Adrenal gland (tissue), 12 donors: ENCODE measurements around the gene CPXM2. TPM values are rescaled to one million over a fixed set of nuclear protein-coding genes. Genes with fewer than 3 reads are reported as not detected.

Experiments used
- DNase-seq, 7 donors: peaks; one replicate each; pipeline ENCODE4 v3.0.0-alpha.2; 2019 to 2020
- H3K27ac ChIP-seq, 5 donors: fragments of 200-600 bp; sonication (generic) in 4 of 5; 1 replicate in 3 of 5; 2 replicates in 2 of 5; pipeline versions ENCODE4 v1.5.1 to v1.8.0; 2016 to 2020; ENCODE audit warnings: mild to moderate bottlenecking in 1 of 5
- H3K27me3 ChIP-seq: fragments of 200-600 bp; 2 replicates; pipeline ENCODE4 v1.8.0; 2021
- H3K36me3 ChIP-seq, 2 donors: fragments of 200-600 bp; replicated peaks in 1 of 2; 1 replicate in 1 of 2; 2 replicates in 1 of 2; pipeline versions ENCODE4 v1.5.1 to v1.8.0; 2018 to 2022
- H3K4me1 ChIP-seq, 2 donors: fragments of 200-600 bp; replicated peaks in 1 of 2; 1 replicate in 1 of 2; 2 replicates in 1 of 2; pipeline versions ENCODE4 v1.5.1 to v1.8.0; 2018 to 2021
- H3K4me3 ChIP-seq, 4 donors: fragments of 200-600 bp; sonication (generic) in 3 of 4; one replicate each; pipeline ENCODE4 v1.5.1; 2016 to 2018
- H3K9me3 ChIP-seq, 3 donors: fragments of 200-600 bp; sonication (generic) in 1 of 3; replicated peaks in 1 of 3; 1 replicate in 2 of 3; 2 replicates in 1 of 3; pipeline versions ENCODE4 v1.5.1 to v1.8.0; 2016 to 2021
- POLR2A ChIP-seq, 2 donors: fragments of 450-650 bp; IDR thresholded peaks; one replicate each; pipeline ENCODE4 v1.6.1; 2017; ENCODE audit warnings: antibody characterized with exemption in 2 of 2, mild to moderate bottlenecking in 2 of 2, moderate library complexity in 1 of 2
- WGBS, 4 donors: extraction: QIAGEN DNeasy Blood & Tissue Kit in 2 of 4; methylation state at CpG; one replicate each; pipeline versions ENCODE4 v1.1.5 to v1.1.7; 2013 to 2017; 5-methylcytosine and 5-hydroxymethylcytosine counted together
- intact Hi-C, 2 donors: fragments of 100-400 bp; cut with DNase I; formaldehyde crosslinking; loops; one replicate each; pipeline versions ENCODE4 v1.14.1 to v1.15.0; 2022 to 2023
- polyA plus RNA-seq, 3 donors: library from polyadenylated mRNA; stranded (reverse); fragments of 200-250 nt in 2 of 3; fragments of 350-450 nt in 1 of 3; fragmentation: Illumina TruSeq in 1 of 3; extraction: RNeasy Lipid Tissue Mini Kit (QIAGEN cat#74804) in 1 of 3; gene quantifications; one replicate each; pipeline ENCODE4 v1.2.3, GENCODE V29; 2013 to 2014
- total RNA-seq, 9 donors: library from RNA; depleted of rRNA in 4 of 9; stranded (reverse); fragments of >200 nt in 4 of 9; fragments of 120-200 nt in 1 of 9; fragmentation: NEBNext Ultra II Directional in 1 of 9; extraction: Animal tissue kit (Norgen Biotek cat#: 25700) in 1 of 9; gene quantifications; one replicate each; pipeline versions ENCODE4 v1.1.0 to v1.2.4, GENCODE V29; 2013 to 2023
- TF ChIP-seq, protein P1 (sequence below), 6 experiments: fragments of 450-650 bp in 4 of 6; fragments of 200-600 bp in 2 of 6; sonication (generic) in 1 of 6; IDR thresholded peaks; 1 replicate in 5 of 6; 2 replicates in 1 of 6; pipeline versions ENCODE4 v1.5.1 to v1.8.0; 2016 to 2021; ENCODE audit warnings: antibody characterized with exemption in 6 of 6, mild to moderate bottlenecking in 2 of 6, moderate library complexity in 1 of 6
- donor health status: healthy with polysubstance abuse.
- donor health status: Bipolar disorder and iron deficiency.
- donor health status: DM: yes; HTN: yes; CAD: no.
- donor health status: DM: no; HTN: no; CAD: no.
- donor health status: DM: no; HTN: no; CAD: no.
- donor health status: DM: yes; HTN: yes; CAD: no.

The CPXM2 gene
- total and polyA plus RNA-seq, 12 donors, result 0.17 to 10.8 (median 4.3) TPM

DNA sequence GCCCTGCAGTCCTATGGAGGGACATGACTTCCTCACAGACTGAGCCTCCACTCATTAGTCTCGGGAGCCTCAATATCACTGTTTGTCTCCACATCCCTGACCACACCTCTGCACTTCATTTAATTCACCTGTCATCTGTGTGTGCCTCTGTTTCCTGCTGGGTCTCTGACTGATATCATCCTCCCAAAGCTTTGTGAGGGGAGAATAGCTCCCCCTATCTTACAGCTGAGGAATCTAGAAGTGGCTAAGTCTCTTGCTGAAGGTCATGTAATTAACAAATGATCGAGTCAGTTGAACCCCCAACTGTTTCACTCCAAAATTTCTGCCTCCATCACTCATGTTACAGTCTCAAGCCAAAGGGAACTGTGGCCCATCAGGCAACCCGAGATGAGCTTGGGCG is 5.5 kb upstream of the CPXM2 start:
- 71 to 76% (median 73%) methylated on average over 4 of the region's 4 CpGs for WGBS, 4 donors
- intact Hi-C loops, result no loop called here

GRCh38 chr10:123896246-123896927 is 4.8 kb upstream of the CPXM2 start:
- WGBS, 4 donors, result 50 to 60% (median 55%) methylated on average over 4 of the region's 4 CpGs
- Histone ChIP-seq H3K4me1 (no peaks in the 10 kb centered on the region), H3K27me3 (no peaks in the 10 kb centered on the region), H3K27ac (no peak overlapping the region), H3K9me3 (no peaks in the 10 kb centered on the region), H3K36me3 (no peaks in the 10 kb centered on the region), H3K4me3 (no peak overlapping the region)
- TF ChIP-seq POLR2A (IDR thresholded peaks at IDR 0.05), result no peak
- TF ChIP-seq, protein P1, sequence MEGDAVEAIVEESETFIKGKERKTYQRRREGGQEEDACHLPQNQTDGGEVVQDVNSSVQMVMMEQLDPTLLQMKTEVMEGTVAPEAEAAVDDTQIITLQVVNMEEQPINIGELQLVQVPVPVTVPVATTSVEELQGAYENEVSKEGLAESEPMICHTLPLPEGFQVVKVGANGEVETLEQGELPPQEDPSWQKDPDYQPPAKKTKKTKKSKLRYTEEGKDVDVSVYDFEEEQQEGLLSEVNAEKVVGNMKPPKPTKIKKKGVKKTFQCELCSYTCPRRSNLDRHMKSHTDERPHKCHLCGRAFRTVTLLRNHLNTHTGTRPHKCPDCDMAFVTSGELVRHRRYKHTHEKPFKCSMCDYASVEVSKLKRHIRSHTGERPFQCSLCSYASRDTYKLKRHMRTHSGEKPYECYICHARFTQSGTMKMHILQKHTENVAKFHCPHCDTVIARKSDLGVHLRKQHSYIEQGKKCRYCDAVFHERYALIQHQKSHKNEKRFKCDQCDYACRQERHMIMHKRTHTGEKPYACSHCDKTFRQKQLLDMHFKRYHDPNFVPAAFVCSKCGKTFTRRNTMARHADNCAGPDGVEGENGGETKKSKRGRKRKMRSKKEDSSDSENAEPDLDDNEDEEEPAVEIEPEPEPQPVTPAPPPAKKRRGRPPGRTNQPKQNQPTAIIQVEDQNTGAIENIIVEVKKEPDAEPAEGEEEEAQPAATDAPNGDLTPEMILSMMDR (IDR thresholded peaks at IDR 0.05), result no peak
- peak in 1 of 7 donors; percentile 35 for DNase-seq
- intact Hi-C loops, result no loop called here

More for the DNA sequence above, 5.5 kb upstream of the CPXM2 start:
- Histone ChIP-seq H3K4me1 (no peaks in the 10 kb centered on the region), H3K36me3 (no peaks in the 10 kb centered on the region), H3K4me3 (no peak overlapping the region), H3K9me3 (no peaks in the 10 kb centered on the region), H3K27me3 (no peaks in the 10 kb centered on the region), H3K27ac (no peak overlapping the region)
- DNase-seq, result no peak
- TF ChIP-seq, protein P1 (IDR thresholded peaks at IDR 0.05), result no peak
- no peak for TF ChIP-seq POLR2A (IDR thresholded peaks at IDR 0.05)

- Histone ChIP-seq H3K9me3 (no peaks in the 10 kb centered on the region), H3K4me1 (no peaks in the 10 kb centered on the region), H3K27ac (no peak overlapping the region), H3K27me3 (no peaks in the 10 kb centered on the region), H3K4me3 (no peak overlapping the region), H3K36me3 (no peaks in the 10 kb centered on the region)
- TF ChIP-seq, protein P1 (IDR thresholded peaks at IDR 0.05), result no peak
- no peak for TF ChIP-seq POLR2A (IDR thresholded peaks at IDR 0.05)
- no peak for DNase-seq
- intact Hi-C loops, result no loop called here
- 81 to 90% (median 84%) methylated on average over 5 to 8 of the region's 8 CpGs for WGBS, 4 donors
These were observed 2.0 kb upstream of the CPXM2 start for GRCh38 chr10:123893651-123894050.

DNA sequence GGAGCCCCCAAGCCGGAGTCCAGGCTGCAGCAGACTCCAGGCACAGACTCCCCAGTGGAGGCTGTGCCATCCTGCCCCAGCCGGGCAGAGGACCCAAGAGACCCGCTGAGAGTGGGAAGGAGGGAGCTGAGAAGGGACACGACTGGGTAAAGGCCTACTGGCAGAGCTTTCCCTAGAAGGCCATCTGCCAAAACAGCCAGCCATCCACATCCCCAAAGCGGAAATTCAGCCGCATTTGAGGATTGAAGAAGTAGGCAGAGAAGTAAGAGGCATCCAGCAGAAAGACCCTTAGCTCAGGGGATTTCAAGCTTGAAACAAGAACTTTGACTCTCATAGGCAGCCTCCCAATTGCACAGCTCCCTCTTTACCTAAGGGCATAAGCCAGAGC is 857 bp downstream of the CPXM2 start:
- Histone ChIP-seq H3K4me3 (peak overlapping the region in 1 of 4 donors; percentile 6), H3K27ac (peak overlapping the region in 2 of 5 donors; percentile 47 to 56), H3K27me3 (no peaks in the 10 kb centered on the region), H3K9me3 (no peaks in the 10 kb centered on the region), H3K36me3 (no peaks in the 10 kb centered on the region), H3K4me1 (no peaks in the 10 kb centered on the region)
- no peak for DNase-seq
- intact Hi-C loops, result no loop called here
- TF ChIP-seq, protein P1 (IDR thresholded peaks at IDR 0.05), result no peak
- TF ChIP-seq POLR2A (IDR thresholded peaks at IDR 0.05), result no peak
- 42 to 71% (median 67%) methylated on average over 6 of the region's 6 CpGs for WGBS, 4 donors
